Adrenal gland (tissue), 5 donors: ENCODE results near the gene CRBN.

ENCODE experiments used
- CTCF ChIP-seq, 6 experiments: fragments of 450-650 bp in 4 of 6; fragments of 200-600 bp in 2 of 6; sonication (generic) in 1 of 6; IDR thresholded peaks; 1 replicate in 5 of 6; 2 replicates in 1 of 6; pipeline versions ENCODE4 v1.5.1 to v1.8.0; 2016 to 2021; ENCODE audit warnings: antibody characterized with exemption in 6 of 6, mild to moderate bottlenecking in 2 of 6, moderate library complexity in 1 of 6
- POLR2A ChIP-seq, 2 donors: fragments of 450-650 bp; IDR thresholded peaks; one replicate each; pipeline ENCODE4 v1.6.1; 2017; ENCODE audit warnings: antibody characterized with exemption in 2 of 2, mild to moderate bottlenecking in 2 of 2, moderate library complexity in 1 of 2
- donor health status: DM: no; HTN: no; CAD: no.

DNA sequence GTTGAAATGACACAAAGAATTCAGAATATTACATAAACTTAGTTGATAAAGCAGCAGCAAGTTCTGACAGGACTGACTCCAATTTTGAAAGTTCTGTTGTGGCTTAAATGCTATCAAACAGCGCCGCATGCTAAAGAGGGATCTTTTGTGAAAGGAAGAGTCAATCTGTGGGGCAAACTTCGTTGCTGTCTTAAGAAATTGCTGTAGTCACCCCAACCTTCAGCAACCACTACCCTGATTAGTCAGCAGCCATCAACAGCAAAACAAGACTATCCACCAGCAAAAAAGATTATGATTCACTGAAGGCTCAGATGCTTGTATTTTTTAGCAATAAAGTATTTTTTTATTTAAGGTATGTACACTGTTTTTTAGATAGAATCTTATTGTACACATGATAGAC is 14.2 kb downstream of the CRBN start:
- no peak for TF ChIP-seq POLR2A (IDR thresholded peaks at IDR 0.05)
- TF ChIP-seq CTCF (IDR thresholded peaks at IDR 0.05), result no peak
